22Rv1 (cell line): ENCODE results near the gene TTLL9.

Experiments used
- ZFX ChIP-seq: fragments of 450-650 bp; IDR thresholded peaks from 2 replicates; pipeline ENCODE4 v1.6.1; 2017; ENCODE audit warnings: antibody characterized with exemption, borderline replicate concordance
- TF ChIP-seq, protein P1 (sequence below): fragments of 450-650 bp; IDR thresholded peaks from 2 replicates; pipeline ENCODE4 v1.5.1; 2017; ENCODE audit warnings: mild to moderate bottlenecking

DNA sequence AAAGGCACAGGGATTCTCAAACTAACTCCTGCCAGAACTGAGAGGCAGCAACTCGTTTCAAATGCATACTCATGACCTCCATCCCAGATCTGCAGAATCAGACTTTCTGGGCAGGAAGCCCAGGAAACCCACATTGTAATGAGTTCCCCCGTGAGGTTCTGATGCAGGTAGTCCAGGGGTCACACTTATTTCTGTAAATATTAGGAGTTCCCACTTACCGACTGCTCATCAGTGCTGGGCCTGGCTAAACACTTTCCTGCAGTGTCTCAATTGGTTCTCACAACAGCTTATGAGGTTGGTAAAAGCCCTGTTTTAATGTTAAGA lies 11.7 kb upstream of the TTLL9 start:
- TF ChIP-seq, protein P1, sequence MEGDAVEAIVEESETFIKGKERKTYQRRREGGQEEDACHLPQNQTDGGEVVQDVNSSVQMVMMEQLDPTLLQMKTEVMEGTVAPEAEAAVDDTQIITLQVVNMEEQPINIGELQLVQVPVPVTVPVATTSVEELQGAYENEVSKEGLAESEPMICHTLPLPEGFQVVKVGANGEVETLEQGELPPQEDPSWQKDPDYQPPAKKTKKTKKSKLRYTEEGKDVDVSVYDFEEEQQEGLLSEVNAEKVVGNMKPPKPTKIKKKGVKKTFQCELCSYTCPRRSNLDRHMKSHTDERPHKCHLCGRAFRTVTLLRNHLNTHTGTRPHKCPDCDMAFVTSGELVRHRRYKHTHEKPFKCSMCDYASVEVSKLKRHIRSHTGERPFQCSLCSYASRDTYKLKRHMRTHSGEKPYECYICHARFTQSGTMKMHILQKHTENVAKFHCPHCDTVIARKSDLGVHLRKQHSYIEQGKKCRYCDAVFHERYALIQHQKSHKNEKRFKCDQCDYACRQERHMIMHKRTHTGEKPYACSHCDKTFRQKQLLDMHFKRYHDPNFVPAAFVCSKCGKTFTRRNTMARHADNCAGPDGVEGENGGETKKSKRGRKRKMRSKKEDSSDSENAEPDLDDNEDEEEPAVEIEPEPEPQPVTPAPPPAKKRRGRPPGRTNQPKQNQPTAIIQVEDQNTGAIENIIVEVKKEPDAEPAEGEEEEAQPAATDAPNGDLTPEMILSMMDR: no peak
- TF ChIP-seq ZFX: no peak
